HEK293T (cell line): Measurements from ENCODE around the gene SLC1A5.

Experiments
- BHLHE40 ChIP-seq: fragments of 450-650 bp; IDR thresholded peaks from 2 replicates; pipeline ENCODE4 v1.6.1; 2016; ENCODE audit warnings: mild to moderate bottlenecking, moderate library complexity, borderline replicate concordance
- CTBP1 ChIP-seq: fragments of 450-650 bp; IDR thresholded peaks from 2 replicates; pipeline ENCODE4 v1.6.1; 2016; ENCODE audit warnings: borderline replicate concordance
- ELF4 ChIP-seq: fragments of 450-650 bp; IDR thresholded peaks from 2 replicates; pipeline ENCODE4 v1.6.1; 2017; ENCODE audit warnings: antibody characterized with exemption
- FOXM1 ChIP-seq: fragments of 450-650 bp; IDR thresholded peaks from 2 replicates; pipeline ENCODE4 v1.6.1; 2017; ENCODE audit warnings: mild to moderate bottlenecking, borderline replicate concordance
- HDGF ChIP-seq: fragments of 450-650 bp; IDR thresholded peaks from 2 replicates; pipeline ENCODE4 v1.6.1; 2017; ENCODE audit warnings: antibody characterized with exemption, borderline replicate concordance
- L3MBTL2 ChIP-seq: fragments of 450-650 bp; conservative IDR thresholded peaks from 2 replicates; pipeline ENCODE4 v1.6.1; 2016; ENCODE audit warnings: mild to moderate bottlenecking
- LEF1 ChIP-seq: fragments of 450-650 bp; IDR thresholded peaks from 2 replicates; pipeline ENCODE4 v1.6.1; 2017; ENCODE audit warnings: mild to moderate bottlenecking, borderline replicate concordance
- NFRKB ChIP-seq: fragments of 450-650 bp; IDR thresholded peaks from 2 replicates; pipeline ENCODE4 v1.6.1; 2016; ENCODE audit warnings: mild to moderate bottlenecking, moderate library complexity
- SP1 ChIP-seq: fragments of 450-650 bp; IDR thresholded peaks from 2 replicates; pipeline ENCODE4 v1.6.1; 2017
- SUZ12 ChIP-seq: fragments of 450-650 bp; IDR thresholded peaks from 2 replicates; pipeline ENCODE4 v1.6.1; 2016; ENCODE audit warnings: mild to moderate bottlenecking
- TARDBP ChIP-seq: fragments of 450-650 bp; IDR thresholded peaks from 2 replicates; pipeline ENCODE4 v1.6.1; 2016
- ZNF384 ChIP-seq: fragments of 450-650 bp; IDR thresholded peaks from 2 replicates; pipeline ENCODE4 v1.6.1; 2016
- TF ChIP-seq, protein P1 (sequence below): fragments of 450-650 bp; IDR thresholded peaks from 2 replicates; pipeline ENCODE4 v1.6.1; 2016

DNA sequence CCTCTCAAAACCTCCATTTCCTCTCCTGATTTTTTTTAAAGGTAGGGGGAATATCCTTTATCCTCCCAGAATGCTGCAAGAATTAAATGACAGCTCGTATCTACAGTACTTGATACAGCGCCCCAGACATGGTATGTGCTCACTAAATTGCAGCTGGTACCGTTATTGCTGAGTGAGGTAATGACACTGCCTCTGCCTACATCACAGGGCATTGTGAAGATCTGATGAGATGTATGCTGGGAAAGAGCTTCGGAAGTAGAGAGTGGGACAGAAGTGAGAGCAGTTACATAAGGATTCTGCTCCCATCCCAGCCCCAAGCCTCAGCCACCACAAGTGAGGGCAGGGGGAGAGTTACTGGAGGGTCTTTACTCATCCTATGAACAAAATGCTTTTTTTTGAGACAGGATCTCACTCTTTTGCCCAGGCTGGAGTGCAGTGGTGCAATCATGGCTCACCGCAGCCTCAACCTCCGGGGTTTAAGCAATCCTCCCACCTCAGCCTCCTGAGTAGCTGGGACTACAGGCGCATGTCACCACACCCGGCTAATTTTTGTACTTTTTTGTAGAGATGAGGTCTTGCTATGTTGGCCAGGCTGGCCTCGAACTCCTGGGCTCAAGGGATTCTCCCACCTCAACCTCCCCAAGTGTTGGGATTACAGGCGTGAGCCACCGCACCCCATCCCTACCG lies 44.2 kb downstream of the SLC1A5 start:
- TF ChIP-seq, protein P1, sequence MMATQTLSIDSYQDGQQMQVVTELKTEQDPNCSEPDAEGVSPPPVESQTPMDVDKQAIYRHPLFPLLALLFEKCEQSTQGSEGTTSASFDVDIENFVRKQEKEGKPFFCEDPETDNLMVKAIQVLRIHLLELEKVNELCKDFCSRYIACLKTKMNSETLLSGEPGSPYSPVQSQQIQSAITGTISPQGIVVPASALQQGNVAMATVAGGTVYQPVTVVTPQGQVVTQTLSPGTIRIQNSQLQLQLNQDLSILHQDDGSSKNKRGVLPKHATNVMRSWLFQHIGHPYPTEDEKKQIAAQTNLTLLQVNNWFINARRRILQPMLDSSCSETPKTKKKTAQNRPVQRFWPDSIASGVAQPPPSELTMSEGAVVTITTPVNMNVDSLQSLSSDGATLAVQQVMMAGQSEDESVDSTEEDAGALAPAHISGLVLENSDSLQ = no peak
- TF ChIP-seq TARDBP (no peak), SP1 (no peak), ZNF384 (no peak), CTBP1 (no peak), ELF4 (no peak), FOXM1 (no peak), LEF1 (no peak), BHLHE40 (no peak), HDGF (no peak), L3MBTL2 (no peak), NFRKB (no peak), SUZ12 (no peak)
